Activated CD4-positive, alpha-beta T cell treated with anti-CD3 and anti-CD28 coated beads, Interleukin-2, Interleukin-4, amounts not matched to agents 100 ng/mL and 50 ng/mL, durations not matched to agents 16 hours and 8 hours (primary cell): ENCODE results near the gene C21orf91.

Experiments used
- DNase-seq: peaks from one replicate; pipeline ENCODE4 v3.0.0-alpha.2; 2020; ENCODE audit warnings: low spot score

Gene C21orf91

DNA sequence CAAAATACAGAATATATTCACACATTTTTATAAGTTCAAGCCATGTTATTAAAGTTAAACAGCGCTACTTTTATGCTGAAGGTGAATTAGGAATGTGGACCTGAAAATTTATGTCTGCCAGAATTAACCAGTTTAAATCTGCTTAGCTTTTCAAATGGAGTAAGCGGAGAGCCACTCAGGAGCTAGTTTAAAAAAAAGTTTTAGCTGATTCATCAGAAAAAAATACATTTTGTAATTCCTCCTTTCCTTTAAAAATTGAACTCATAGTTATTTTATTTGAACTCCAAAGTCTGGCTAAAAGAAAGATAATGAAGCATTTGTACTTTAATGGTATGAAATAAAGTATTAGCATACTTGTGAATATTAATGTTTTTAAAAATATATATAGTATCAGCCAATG is 21.2 kb downstream of the C21orf91 start:
- no peak for DNase-seq

DNA sequence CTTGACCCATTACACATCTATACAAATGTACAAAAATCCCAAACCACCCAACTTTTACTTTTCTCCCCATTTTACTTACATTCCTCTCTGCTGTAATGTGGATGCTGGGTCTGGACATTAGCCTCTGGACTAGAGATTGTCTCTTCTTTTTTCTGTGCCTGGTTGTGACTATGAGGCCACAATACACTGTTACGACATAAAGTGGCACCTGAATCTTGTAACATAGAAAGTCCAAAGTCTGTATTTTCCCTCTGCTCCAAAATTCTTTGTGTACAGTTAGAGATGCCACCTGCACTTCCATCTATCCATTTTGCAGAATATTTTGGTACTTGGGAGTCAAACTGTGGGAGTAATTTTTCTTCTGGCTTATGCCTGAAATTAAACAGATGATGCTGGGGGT is 22.7 kb downstream of the C21orf91 start:
- no peak for DNase-seq

DNA sequence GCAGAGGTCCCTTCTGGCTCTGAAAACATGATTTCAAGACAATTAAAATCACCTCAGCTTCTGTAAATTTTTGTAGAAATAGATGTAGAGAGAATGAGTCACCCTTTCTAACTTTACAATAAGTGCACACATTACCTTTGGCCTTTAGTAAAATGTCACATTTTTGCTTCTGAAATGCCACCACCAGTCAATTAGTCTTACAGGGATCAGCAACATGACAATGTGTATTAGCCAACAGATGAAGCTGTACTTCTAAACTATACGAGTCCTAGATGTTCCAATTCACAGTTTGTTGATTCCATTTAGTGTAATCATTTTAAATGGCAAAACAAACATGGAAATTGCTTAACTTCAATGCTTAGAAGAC is 23.1 kb downstream of the C21orf91 start:
- no peak for DNase-seq

DNA sequence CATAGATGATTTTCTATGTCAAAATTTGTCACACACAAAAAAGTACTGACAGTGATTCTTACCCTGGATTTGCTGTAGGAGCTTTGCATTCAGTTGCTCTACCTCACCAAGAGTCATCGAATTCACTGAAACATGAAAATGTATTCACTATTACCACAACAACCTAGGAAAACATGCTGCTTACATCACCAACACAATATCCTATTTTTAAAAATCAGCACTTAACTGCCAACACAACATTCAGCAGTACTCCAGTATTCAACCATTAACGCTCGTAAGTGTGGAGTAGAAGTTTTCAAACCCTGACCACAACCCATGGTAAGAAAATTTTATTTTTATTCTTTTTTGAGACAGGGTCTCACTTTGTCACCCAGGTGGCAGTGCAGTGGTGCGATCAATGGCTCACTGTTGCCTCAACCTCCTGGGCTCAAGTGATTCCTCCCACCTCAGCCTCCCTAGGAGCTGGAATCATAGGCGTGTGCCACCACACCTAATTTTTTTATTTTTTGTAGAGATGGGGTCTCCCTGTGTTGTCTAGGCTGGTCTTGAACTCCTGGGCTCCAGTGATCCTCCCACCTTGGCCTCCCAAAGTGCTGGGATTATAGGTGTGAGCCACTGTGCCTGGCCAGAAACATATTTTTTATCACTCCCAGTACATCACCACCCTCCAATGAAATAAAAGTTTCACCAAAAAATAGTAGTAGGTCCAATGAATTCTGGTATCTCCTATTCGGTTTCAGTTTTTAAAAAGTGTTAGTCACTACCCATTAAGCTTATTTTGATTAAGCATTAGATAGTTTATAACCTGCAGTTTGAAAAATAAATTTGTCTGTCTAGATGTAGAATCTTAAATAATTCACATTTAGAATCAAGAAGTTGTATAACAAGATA is 23.8 kb downstream of the C21orf91 start:
- DNase-seq = no peak

DNA sequence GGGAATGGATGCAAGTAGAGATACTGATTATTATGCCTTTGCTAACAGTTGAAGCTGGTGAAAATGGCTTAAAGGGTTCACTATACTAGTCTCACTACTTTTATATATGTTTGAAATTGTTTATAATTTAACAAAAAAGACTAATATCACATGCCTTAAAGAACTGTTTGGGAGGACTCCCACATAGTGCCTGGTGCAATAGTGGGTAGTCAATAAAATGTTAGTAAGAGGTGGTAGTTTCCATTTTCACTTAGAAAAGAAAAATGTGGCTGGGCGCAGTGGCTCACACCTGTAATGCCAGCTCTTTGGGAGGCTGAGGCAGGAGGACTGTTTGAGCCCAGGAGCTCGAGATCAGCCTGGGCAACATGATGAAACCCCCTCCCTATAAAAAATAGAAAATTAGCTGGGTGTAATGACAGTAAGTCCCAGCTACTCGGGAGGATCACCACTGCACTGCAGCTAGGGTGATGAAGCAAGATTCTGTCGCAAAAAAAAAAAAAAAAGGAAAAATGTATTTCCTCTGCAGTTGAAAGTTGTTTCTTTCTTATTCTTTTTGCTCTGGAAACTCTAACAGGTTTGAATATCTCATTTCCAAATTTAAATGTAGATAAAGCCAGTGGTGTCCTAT is 24.5 kb downstream of the C21orf91 start:
- no peak for DNase-seq

DNA sequence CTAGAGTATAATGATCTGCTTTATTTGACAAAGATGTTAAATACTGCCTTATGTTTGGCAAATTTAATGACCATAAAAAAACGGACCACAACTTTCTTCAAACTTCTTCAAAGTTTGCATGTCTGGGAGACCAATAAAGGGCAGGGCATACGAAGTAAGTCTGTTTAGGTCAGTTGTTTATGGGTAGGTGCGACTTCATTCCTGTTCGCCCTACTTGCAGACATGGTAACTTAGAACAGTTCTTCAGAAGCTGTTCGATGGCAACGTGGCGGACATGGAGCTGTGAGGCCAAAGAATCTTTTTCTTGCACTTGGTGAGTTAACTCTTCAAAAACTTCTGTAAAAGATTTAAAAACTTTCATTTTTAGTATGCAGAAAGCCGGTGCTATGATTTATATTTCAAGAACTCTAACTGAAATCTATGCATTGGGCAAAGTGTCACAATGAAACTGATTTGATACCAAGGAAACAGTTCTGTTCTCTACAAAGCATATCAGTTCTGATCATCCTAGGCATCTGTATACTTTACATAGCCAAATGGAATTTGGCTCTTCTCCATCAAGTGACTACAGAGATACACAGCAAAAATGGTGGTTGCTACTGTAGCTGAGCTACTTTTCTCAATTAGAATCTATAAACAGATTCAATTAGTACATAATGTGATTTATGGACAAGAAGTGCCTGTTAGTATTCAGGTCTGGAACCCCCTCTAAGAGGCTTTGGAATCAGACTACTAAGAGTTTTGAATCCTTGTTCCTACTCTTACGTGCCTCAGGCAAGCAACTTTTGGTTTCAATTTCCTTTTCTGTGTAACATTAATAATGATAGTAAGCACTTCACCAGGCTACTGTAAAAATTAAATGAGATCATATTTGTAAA is 25.7 kb downstream of the C21orf91 start:
- peak; percentile 68 for DNase-seq

DNA sequence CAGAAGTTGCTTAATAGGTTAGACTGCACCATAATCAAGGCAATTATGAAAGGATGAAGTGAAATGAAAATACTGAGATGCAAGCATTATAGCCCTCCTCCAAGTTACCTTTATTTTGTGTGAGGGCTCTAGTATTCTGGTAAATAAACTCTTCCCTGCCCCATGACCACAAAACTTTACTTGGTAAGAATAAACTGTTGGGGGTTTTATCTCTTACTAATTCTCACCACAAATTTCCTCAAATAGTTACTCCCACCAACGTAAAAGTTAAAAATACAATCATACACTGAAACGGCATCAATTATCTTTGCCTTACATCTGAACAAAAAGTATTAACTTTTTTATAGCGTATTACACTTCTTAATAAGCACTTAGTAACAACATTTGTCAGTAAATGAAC is 29.5 kb downstream of the C21orf91 start:
- DNase-seq = peak; percentile 64

DNA sequence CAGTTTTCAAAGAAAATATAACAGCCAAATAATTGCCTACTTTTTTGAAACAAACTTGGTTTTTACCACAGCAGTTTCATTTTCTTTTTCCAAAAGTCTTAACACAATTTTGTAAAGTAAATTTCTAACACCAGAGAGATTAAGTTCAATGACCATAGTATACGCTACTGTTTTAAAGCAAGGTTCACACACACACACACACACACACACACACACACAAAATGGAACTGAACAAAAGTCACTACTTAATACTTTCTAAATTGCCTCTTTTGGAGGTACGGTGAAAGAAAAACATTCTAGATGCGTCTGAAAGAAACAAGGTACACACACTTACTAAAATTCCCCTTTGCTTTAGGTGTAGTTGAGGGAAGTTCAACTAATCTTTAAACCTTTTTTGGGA is 30.1 kb downstream of the C21orf91 start:
- DNase-seq = no peak

DNA sequence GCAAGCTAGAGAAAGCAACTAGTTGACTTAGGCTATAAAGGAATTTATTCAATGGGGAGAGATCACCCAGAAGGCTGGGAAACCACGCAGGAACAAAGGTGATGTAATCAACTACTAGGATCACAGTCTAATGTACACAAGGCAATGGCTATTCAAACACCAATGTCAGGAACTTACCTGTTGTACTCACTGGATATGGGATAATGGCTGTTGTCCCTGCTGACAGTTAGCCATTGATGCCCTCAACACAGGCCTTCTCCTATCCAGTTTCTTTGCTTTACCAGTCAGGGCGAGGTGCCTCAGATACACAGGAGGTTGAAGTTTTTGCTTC is 32.3 kb downstream of the C21orf91 start:
- DNase-seq = no peak

DNA sequence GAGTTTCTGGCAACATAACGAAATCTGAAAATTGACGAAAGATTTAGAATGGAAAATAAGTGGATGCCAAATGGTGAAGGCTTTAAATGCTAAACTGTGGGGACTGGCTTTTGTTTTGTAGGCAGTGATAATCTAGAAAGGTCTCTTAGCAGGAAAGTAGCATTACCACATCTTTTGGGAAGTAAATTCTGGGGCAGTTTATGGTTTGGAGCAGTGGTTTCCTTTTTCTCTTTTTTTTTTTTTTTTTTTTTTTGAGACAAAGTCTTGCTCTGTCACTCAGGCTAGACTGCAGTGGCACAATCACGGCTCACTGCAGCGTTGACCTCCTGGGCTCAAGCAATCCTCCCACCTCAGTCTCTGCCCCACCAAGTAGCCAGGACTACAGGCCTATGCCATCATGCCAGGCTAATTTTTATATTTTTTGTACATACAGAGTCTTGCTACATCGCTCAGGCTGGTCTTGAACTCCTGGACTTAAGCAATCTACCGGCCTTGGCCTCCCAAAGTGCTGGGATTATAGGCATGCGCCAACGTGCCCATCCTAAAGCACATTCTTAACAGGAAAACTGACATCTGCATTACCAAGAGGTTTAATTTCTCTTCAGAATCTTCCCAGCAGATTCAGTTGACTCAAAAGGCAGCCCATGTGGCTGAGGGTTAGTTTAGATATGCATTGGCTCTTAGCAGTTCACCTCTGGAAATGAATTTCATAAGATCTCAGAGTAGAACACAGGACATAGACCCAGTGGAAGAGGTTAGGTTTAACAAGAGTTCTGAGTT is 32.9 kb downstream of the C21orf91 start:
- DNase-seq = peak; percentile 78

DNA sequence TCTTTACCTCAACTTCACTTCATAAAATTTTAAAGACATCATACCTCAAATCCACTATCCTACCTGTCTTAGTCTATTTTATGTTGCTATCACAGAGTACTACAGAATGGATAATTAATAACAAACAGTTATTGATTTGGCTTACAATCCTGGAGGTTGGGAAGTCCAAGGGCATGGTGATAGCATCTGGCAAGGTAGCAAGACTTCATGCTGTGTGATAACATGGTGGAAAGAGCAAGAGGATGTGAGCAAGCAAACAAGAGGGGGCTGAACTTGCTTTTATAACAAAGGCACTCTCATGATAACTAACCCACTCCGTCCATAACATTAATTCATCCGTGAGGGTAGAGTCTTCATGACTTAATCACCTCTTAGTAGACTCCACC is 33.8 kb downstream of the C21orf91 start:
- DNase-seq = no peak

DNA sequence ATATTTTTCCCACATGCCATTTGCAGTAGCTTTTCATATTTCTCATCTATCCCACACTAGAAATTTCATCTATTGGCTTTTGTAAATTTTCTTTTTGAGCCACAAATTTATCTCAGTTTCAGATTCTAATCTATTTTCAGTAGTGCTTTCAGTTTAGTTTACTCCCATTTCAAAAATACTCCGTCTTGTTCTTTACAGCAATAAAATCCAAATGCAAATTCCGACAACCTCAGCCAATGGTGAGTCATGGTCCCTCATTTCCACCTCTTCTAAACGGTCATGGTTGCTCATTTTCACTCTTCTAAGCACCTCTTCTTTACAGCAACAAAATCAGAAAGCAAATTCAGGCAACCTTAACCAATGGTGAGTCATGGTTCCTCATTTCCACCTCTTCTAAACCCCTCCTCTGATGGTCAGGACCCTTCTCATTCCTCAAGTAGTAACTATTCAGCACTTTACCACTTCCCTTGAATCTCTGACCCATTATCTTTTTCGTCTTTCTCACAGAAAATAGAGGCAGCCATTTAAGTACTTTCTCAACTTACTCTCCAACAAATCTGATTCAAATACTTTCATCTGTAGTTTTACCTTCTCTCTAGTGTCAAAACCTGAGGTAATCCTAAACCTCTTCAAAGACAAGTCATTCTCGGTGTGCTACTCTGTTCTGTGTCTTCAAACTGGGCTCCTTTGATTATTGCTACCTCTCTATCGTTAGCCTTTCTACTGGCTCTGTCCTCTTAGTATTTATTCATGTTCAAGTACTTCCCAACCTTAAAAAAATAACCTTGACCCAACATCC is 34.4 kb downstream of the C21orf91 start:
- peak; percentile 85 for DNase-seq

DNA sequence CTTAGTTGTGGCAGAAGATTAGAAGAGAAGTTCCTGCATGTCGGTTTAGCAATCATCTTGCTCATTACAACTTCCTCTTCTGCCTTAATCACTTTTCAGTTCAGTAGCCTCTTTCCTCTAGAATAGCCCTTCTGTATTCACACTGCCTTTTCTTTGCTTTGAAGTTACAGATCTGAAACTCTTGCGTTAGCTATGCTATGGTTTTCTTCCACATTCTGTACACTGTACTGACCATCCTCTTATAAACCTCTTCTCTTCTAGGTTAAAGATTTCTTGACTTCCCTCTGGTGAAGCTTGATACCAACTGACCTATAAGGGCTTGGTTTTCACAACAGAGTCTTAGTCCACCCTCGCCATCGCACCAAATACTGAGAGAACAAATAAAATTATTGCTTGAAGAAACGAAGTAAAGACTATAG is 35.0 kb downstream of the C21orf91 start:
- DNase-seq = peak; percentile 52

DNA sequence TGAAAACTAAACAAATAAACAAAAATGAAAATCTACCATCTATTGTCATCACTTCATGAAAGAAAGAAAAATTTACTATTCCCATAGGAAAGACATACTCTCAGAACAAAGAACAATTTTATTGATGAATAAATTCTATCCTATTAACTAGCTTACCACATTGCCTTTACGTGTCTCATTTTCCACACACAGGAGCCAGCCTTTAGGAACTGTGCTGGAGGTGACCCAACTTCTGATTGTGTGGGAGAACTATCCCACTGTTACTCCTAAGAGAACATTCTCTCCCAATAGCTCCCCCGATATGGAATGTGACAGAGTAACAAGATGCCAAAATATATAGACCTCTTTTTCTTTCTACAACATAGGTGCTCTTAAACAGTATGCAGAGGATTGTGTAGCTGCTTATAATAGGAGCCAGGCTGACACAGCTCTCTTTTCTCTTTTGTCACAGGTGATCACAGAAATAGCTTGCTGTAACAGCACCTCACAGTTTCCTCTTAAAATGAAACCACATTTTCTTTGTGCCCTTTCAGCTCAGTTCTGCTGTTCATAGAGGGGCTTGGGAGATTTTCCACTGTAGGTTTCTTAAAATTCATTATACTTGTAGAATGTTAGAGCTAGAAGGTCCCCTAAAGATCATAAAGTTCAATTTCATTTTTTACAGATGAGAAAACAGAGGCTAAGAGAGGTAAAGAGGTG is 35.5 kb downstream of the C21orf91 start:
- DNase-seq = peak; percentile 53

DNA sequence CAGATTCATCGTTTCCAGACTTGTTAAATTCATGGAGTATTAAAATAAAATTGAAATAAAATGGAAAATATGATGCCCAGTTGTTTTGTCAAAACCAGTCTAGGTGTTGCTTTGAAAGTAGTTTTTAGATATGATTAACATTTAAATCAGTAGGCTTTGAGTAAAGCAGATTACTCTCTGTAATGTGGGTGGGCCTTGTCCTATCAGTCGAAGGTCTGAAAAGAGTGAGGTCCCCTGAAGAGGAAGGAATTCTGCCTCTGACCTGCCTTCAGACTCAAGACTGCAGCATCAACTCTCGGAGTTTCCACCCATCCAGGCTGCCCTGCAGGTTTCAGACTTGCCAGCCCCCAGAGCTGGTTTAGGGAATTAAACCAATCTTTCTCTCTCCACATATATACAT is 36.2 kb downstream of the C21orf91 start:
- DNase-seq = no peak

DNA sequence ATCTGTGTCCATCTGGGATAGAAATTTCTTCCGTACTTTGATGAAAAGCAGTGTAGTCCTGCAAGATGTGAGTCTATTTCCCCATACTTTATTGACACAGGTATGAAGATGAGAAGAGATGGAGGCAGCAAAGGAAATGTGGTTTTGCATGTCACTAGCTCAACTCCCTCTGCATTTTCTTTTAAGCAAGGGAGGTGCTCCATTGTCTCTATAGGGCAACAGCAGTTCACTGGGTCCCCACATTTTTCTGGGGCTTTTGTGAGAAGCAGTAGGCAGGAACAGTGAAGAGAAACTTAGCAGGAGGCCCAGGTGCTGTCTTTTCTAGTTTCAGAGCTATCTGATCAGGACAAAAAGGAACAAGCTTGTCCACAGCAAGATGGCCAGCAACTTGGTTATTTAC is 37.1 kb downstream of the C21orf91 start:
- no peak for DNase-seq

DNA sequence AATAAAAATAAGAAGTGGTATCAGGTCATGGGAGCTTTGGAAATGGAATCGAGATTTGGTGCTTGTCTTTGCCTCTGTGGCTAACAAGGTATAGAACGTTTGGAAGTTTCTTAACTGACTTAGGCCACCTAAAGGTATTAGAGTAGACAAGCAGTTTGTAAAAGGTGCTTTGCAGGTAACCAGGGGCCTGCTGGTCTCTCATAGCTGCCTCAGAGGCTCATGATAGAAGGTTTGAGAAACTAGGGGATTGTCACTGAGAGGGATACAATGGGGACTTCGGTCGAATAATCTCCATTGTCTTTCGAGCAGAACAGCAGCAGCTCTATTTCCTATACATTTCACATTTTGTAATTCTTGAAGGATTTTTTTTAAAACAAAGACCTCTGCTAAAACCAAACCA is 37.6 kb downstream of the C21orf91 start:
- no peak for DNase-seq

DNA sequence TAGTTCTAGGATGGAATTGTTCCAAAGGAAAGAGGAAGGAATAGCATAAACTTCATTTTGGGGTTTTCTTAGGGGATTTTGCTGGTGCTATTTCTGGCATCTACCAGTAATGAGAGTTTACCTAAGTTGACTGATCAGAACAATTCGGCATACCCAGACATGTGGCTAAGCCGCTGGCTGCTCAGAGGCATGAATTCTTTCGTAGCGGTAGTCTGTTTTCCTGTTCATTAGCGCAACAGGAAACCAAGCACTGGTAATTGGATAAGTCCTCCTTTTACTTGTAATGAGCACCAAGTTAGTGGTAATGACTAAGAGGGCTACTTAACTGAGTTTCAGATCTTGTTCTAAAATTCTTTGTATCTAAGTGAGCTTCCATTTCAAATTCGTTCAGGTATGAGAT is 38.6 kb downstream of the C21orf91 start:
- peak; percentile 77 for DNase-seq

DNA sequence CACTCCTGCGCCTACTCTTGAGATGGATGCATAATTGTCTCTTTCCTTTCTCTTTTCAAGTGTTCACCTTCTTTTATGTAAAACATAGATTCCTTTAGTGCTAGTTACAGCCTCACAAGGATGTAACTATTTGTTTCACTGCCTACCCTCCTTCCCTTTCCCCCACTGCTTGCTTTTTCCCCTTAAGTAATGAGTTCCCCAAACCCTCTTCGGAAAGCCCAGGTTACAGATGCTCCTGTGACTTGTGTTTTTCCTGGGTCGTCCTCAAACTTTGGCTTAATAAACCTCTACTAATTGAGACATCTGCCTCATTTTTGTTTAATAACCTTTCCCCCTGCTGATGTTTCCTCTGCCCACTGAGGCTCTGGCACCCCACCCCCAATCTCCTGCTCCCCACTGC is 39.2 kb downstream of the C21orf91 start:
- no peak for DNase-seq

DNA sequence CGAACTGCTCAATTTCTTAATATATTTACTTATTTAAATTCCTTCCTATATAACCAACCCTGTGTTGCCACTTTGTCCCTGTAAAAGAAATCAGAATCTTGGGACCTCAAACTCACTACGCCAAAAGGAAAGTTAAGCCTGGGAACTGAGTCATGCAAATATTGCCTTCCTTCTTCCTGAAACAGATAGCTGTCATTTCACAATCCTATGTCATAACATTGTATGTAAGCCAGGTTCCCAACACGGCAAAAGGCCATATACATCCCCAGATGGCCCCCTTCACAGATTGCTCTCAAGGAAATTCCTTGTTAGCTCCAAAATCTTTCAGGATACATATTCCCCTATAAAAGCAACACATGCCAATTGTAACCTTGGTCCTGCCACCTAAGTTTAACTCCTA is 39.7 kb downstream of the C21orf91 start:
- DNase-seq = no peak
